Measurements from ENCODE around the gene BCKDHA.

BCKDHA gene

GRCh38 chr19:41395355-41395754 is 2.3 kb upstream of the BCKDHA start:
- H3K4me3 ChIP-seq (replicated peaks; ENCODE audit: low read depth, low read length) = no peak overlapping the region
- DNase-seq (ENCODE audit: low read depth) = no peak
- no peak for TF ChIP-seq CTCF (IDR thresholded peaks at IDR 0.05; ENCODE audit: low read length, missing control alignments)

GRCh38 chr19:41398050-41398418 is 416 bp downstream of the BCKDHA start:
- peak overlapping the region; percentile 74 for H3K4me3 ChIP-seq (replicated peaks; ENCODE audit: low read depth, low read length)
- no peak for TF ChIP-seq CTCF (IDR thresholded peaks at IDR 0.05; ENCODE audit: low read length, missing control alignments)
- DNase-seq (ENCODE audit: low read depth) = no peak

- DNase-seq (ENCODE audit: low read depth) = no peak
- TF ChIP-seq CTCF (IDR thresholded peaks at IDR 0.05; ENCODE audit: low read length, missing control alignments) = no peak
- peak overlapping the region; percentile 74 for H3K4me3 ChIP-seq (replicated peaks; ENCODE audit: low read depth, low read length)
Observed at GRCh38 chr19:41398598-41398997, 980 bp downstream of the BCKDHA start.

GRCh38 chr19:41399091-41399490 is 1.5 kb downstream of the BCKDHA start:
- TF ChIP-seq CTCF (IDR thresholded peaks at IDR 0.05; ENCODE audit: low read length, missing control alignments) = no peak
- DNase-seq (ENCODE audit: low read depth) = no peak
- no peak overlapping the region for H3K4me3 ChIP-seq (replicated peaks; ENCODE audit: low read depth, low read length)

- no peak for TF ChIP-seq CTCF (IDR thresholded peaks at IDR 0.05; ENCODE audit: low read length, missing control alignments)
- H3K4me3 ChIP-seq (replicated peaks; ENCODE audit: low read depth, low read length) = no peak overlapping the region
- DNase-seq (ENCODE audit: low read depth) = no peak
Observed at GRCh38 chr19:41399525-41399924, 1.9 kb downstream of the BCKDHA start.

GRCh38 chr19:41401483-41401882 is 3.9 kb downstream of the BCKDHA start:
- TF ChIP-seq CTCF (IDR thresholded peaks at IDR 0.05; ENCODE audit: low read length, missing control alignments) = no peak
- DNase-seq (ENCODE audit: low read depth) = no peak
- no peak overlapping the region for H3K4me3 ChIP-seq (replicated peaks; ENCODE audit: low read depth, low read length)

- TF ChIP-seq CTCF (IDR thresholded peaks at IDR 0.05; ENCODE audit: low read length, missing control alignments) = no peak
- H3K4me3 ChIP-seq (replicated peaks; ENCODE audit: low read depth, low read length) = no peak overlapping the region
- DNase-seq (ENCODE audit: low read depth) = no peak
Observed at GRCh38 chr19:41402010-41402409, 4.4 kb downstream of the BCKDHA start.

Measured in fibroblast of pulmonary artery (primary cell).